Psoas muscle (tissue), 8 donors: ENCODE results near the gene GEN1. TPM values are rescaled to one million over a fixed set of nuclear protein-coding genes. Genes with fewer than 3 reads are reported as not detected.

Experiments used
- ATAC-seq, 4 donors: fragments of 200-7000 bp; cut with Tn5 transposase; one replicate each; pipeline ENCODE4 v1.9.1; 2020; ENCODE audit warnings: moderate library complexity in 3 of 4, mild to moderate bottlenecking in 2 of 4
- DNase-seq, 2 donors: peaks; one replicate each; pipeline ENCODE4 v3.0.0-alpha.2; 2020
- H3K27ac ChIP-seq: fragments of 200-600 bp; one replicate; pipeline ENCODE4 v1.8.0; 2022
- H3K27me3 ChIP-seq, 3 donors: fragments of 200-600 bp in 1 of 3; one replicate each; pipeline versions ENCODE4 v1.6.1 to v1.8.0; 2013 to 2022; ENCODE audit warnings: low read length in 2 of 3, mild to moderate bottlenecking in 2 of 3, moderate library complexity in 1 of 3; ENCODE audit not compliant: insufficient read depth in 3 of 3
- H3K36me3 ChIP-seq, 2 donors: fragments of 200-600 bp in 1 of 2; one replicate each; pipeline versions ENCODE4 v1.6.1 to v1.8.0; 2013 to 2022; ENCODE audit warnings: low read depth in 1 of 2, mild to moderate bottlenecking in 1 of 2, moderate library complexity in 1 of 2; ENCODE audit not compliant: insufficient read depth in 1 of 2
- H3K4me1 ChIP-seq: fragments of 200-600 bp; one replicate; pipeline ENCODE4 v1.8.0; 2022
- H3K4me3 ChIP-seq: fragments of 200-600 bp; one replicate; pipeline ENCODE4 v1.8.0; 2022; ENCODE audit warnings: mild to moderate bottlenecking
- H3K9me3 ChIP-seq: fragments of 200-600 bp; one replicate; pipeline ENCODE4 v1.8.0; 2022
- CTCF ChIP-seq: fragments of 200-600 bp; IDR thresholded peaks from one replicate; pipeline ENCODE4 v1.8.0; 2022; ENCODE audit warnings: antibody characterized with exemption
- WGBS, 3 donors: extraction: QIAGEN DNeasy Blood & Tissue Kit; methylation state at CpG; one replicate each; pipeline versions ENCODE4 v1.1.6 to v1.1.7; 2013; 5-methylcytosine and 5-hydroxymethylcytosine counted together
- intact Hi-C, 2 donors: fragments of 100-400 bp; cut with DNase I; formaldehyde crosslinking; loops; one replicate each; pipeline versions ENCODE4 v1.11.0 to v1.14.2; 2022
- polyA plus RNA-seq, 3 donors: library from polyadenylated mRNA; stranded (reverse); fragments of 200-250 nt; gene quantifications; one replicate each; pipeline ENCODE4 v1.2.3, GENCODE V29; 2013
- total RNA-seq, 4 donors: library from RNA; stranded (reverse); fragmentation: NEBNext Ultra II Directional in 2 of 4; extraction: Animal tissue kit (Norgen Biotek cat#: 25700) in 2 of 4; gene quantifications; one replicate each; pipeline versions ENCODE4 v1.2.1 to v1.2.4, GENCODE V29; 2021 to 2023
- donor health status: healthy with polysubstance abuse.
- donor health status: DM: no; HTN: no; CAD: no; lungs with moderate emphysema.
- donor health status: Bipolar disorder and iron deficiency.
- donor health status: healthy.
- donor health status: DM: yes; HTN: yes; CAD: no.
- donor health status: DM: no; HTN: no; CAD: no.
- donor health status: DM: no; HTN: no; CAD: no.
- donor health status: DM: yes; HTN: yes; CAD: no.

Gene GEN1
- total and polyA plus RNA-seq, 7 donors, result 0.51 to 3.0 (median 1.3) TPM

- intact Hi-C loops, result loop anchor here (2.0 to 10.0 kb wide), 3 partner anchors 111 to 655 kb away; no protein-coding TSS in a partner anchor
- Histone ChIP-seq H3K27me3 (no peaks in the 10 kb centered on the region), H3K36me3 (peaks cover 5 to 91% of the 10 kb centered on the region in 2 donors), H3K27ac (no peak overlapping the region), H3K9me3 (no peaks in the 10 kb centered on the region), H3K4me3 (no peak overlapping the region), H3K4me1 (no peaks in the 10 kb centered on the region)
- WGBS, 3 donors, result 69 to 83% (median 73%) methylated on average over 4 of the region's 4 CpGs
- ATAC-seq (peak in 1 of 4 donors; percentile 56), DNase-seq (no peak)
- TF ChIP-seq CTCF, result peak; percentile 83
These were observed 34.2 kb upstream of the GEN1 start for GRCh38 chr2:17719562-17720371.

GRCh38 chr2:17728210-17728609 lies 25.7 kb upstream of the GEN1 start:
- Histone ChIP-seq H3K27ac (no peak overlapping the region), H3K4me3 (no peak overlapping the region), H3K9me3 (no peaks in the 10 kb centered on the region), H3K36me3 (peaks cover 0 to 98% of the 10 kb centered on the region in 2 donors), H3K27me3 (no peaks in the 10 kb centered on the region), H3K4me1 (no peaks in the 10 kb centered on the region)
- DNase-seq (no peak), ATAC-seq (no peak)
- no peak for TF ChIP-seq CTCF
- intact Hi-C loops, result no loop called here
- 95 to 97% (median 96%) methylated on average over 6 of the region's 6 CpGs for WGBS, 3 donors

GRCh38 chr2:17729880-17730279 lies 24.1 kb upstream of the GEN1 start:
- no peak for ATAC-seq
- no peak for DNase-seq
- no peaks in the 10 kb centered on the region for H3K4me1 ChIP-seq
- H3K9me3 ChIP-seq, result no peaks in the 10 kb centered on the region
- no peak for TF ChIP-seq CTCF
- intact Hi-C loops, result no loop called here
- WGBS, 3 donors, result 77 to 96% (median 84%) methylated on average over 2 of the region's 2 CpGs
- H3K36me3 ChIP-seq, result peaks cover 0 to 98% of the 10 kb centered on the region in 2 donors
- H3K27ac ChIP-seq, result no peak overlapping the region
- H3K4me3 ChIP-seq, result no peak overlapping the region
- H3K27me3 ChIP-seq, result no peaks in the 10 kb centered on the region

GRCh38 chr2:17733599-17733998 lies 20.3 kb upstream of the GEN1 start:
- ATAC-seq, result no peak
- H3K36me3 ChIP-seq, result peaks cover 7 to 99% of the 10 kb centered on the region in 2 donors
- H3K4me1 ChIP-seq, result no peaks in the 10 kb centered on the region
- H3K27me3 ChIP-seq, result no peaks in the 10 kb centered on the region
- WGBS, 3 donors, result 87 to 96% (median 93%) methylated on average over 1 of the region's 1 CpG
- no peak overlapping the region for H3K4me3 ChIP-seq
- intact Hi-C loops, result no loop called here
- no peak for DNase-seq
- H3K27ac ChIP-seq, result no peak overlapping the region
- H3K9me3 ChIP-seq, result no peaks in the 10 kb centered on the region
- no peak for TF ChIP-seq CTCF
